GM19240 (cell line): ENCODE data around the gene PRKCE.

Experiments
- DNase-seq: peaks from one replicate; pipeline ENCODE4 v3.0.0; 2011; ENCODE audit warnings: low spot score; ENCODE audit not compliant: insufficient read length

Gene PRKCE

GRCh38 chr2:45723857-45724256 lies 72.4 kb downstream of the PRKCE start:
- DNase-seq = no peak

- DNase-seq = no peak
Observed at GRCh38 chr2:45724335-45724734, 72.9 kb downstream of the PRKCE start.

GRCh38 chr2:45725731-45726130 lies 74.3 kb downstream of the PRKCE start:
- no peak for DNase-seq

- DNase-seq = no peak
Observed at GRCh38 chr2:45726188-45726587, 74.7 kb downstream of the PRKCE start.

GRCh38 chr2:45728458-45728942 lies 77.0 kb downstream of the PRKCE start:
- peak; percentile 71 for DNase-seq

GRCh38 chr2:45729753-45730512 lies 78.5 kb downstream of the PRKCE start:
- DNase-seq = peak; percentile 19

- DNase-seq = no peak
Observed at GRCh38 chr2:45731141-45731540, 79.7 kb downstream of the PRKCE start.

GRCh38 chr2:45732436-45732835 lies 81.0 kb downstream of the PRKCE start:
- no peak for DNase-seq

GRCh38 chr2:45732946-45733345 lies 81.5 kb downstream of the PRKCE start:
- DNase-seq = no peak

GRCh38 chr2:45734336-45734735 lies 82.9 kb downstream of the PRKCE start:
- DNase-seq = no peak

GRCh38 chr2:45734952-45735351 lies 83.5 kb downstream of the PRKCE start:
- no peak for DNase-seq

- no peak for DNase-seq
Observed at GRCh38 chr2:45736757-45737704, 85.6 kb downstream of the PRKCE start.

- no peak for DNase-seq
Observed at GRCh38 chr2:45739796-45740485, 88.5 kb downstream of the PRKCE start.

GRCh38 chr2:45741161-45741850 lies 89.8 kb downstream of the PRKCE start:
- no peak for DNase-seq

GRCh38 chr2:45743531-45744396 lies 92.3 kb downstream of the PRKCE start:
- no peak for DNase-seq

- no peak for DNase-seq
Observed at GRCh38 chr2:45745231-45745630, 93.8 kb downstream of the PRKCE start.

GRCh38 chr2:45746888-45747287 lies 95.4 kb downstream of the PRKCE start:
- DNase-seq = no peak

- DNase-seq = no peak
Observed at GRCh38 chr2:45747363-45747762, 95.9 kb downstream of the PRKCE start.

- no peak for DNase-seq
Observed at GRCh38 chr2:45748239-45748638, 96.8 kb downstream of the PRKCE start.

- no peak for DNase-seq
Observed at GRCh38 chr2:45750001-45750400, 98.5 kb downstream of the PRKCE start.
